Measurements from ENCODE around the gene NECAB2. TPM values are rescaled to one million over a fixed set of nuclear protein-coding genes. Genes with fewer than 3 reads are reported as not detected.

Gene NECAB2
- total and polyA plus RNA-seq, 2 donors (not counting 1 experiment from before 2014, with no cell fraction given) = 0.03 to 0.17 TPM

DNA sequence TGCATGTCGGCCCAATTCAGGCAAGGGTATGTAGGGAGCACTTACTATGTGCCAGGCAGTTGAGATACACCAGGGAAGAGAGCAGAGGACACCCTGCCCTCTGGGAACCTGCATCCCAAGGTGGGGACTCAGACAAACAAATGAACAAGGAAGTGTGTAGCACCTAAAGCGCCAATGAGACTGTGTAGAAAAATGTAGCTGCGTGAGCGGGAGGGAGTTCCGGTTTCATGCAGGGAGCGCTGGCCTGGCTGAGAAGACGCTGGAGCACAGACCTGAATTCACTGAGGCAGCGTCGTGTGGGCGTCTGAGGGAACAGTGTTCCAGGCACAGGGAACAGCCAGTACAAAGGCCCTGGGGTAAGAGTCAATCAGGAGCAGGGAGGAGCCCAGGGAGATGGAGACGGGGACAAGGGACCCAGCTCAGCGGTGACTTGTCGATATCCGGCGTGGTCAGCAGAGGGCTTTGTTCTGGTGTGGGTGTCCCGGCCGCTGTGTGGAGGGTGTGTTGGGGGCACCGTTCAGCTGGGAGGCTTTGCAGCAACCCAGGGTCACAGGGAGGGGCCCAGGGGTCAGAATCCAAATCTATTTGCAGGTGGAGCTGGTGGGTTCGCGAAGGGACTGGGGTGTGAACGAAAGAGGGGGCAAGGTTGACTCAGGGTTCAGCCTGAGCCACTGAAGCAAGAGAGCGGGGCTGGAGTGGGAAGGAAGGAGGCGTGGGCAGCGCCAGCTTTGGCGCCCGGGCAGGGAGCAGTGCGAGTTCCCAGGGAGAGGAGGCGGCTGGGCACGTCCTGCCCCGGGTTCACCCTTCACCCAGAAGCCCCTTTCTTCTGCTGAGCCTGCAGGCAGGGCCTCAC, 32.8 kb upstream of the NECAB2 start:
- Histone ChIP-seq H3K79me2 (ENCODE audit: control insufficient read depth, insufficient read depth, low read length) (no peaks in the 10 kb centered on the region), H3K9me3 (ENCODE audit: control insufficient read depth, insufficient read depth, low read depth, low read length) (no peaks in the 10 kb centered on the region), H3K36me3 (ENCODE audit: control insufficient read depth, insufficient read depth, low read length) (no peaks in the 10 kb centered on the region), H3K4me3 (replicated peaks in 1 of 4; ENCODE audit: control extremely low read depth in 1 of 4, insufficient read depth in 1 of 4, low read depth in 3 of 4, low read length in 4 of 4) (no peak overlapping the region), H4K20me1 (ENCODE audit: control insufficient read depth, extremely low read depth, insufficient read depth, low read length) (no peaks in the 10 kb centered on the region), H3K4me1 (ENCODE audit: control insufficient read depth, extremely low read depth, insufficient read depth, low read length) (no peaks in the 10 kb centered on the region), H3K9ac (ENCODE audit: insufficient read depth, low read length) (no peak overlapping the region), H3K4me2 (ENCODE audit: extremely low read depth, insufficient read depth, low read length) (no peak overlapping the region), H2AFZ (ENCODE audit: low read length) (no peak overlapping the region), H3K27me3 (ENCODE audit: control insufficient read depth, insufficient read depth, low read length) (no peaks in the 10 kb centered on the region), H3K27ac (ENCODE audit: insufficient read depth, low read length) (no peak overlapping the region)
- no peak for DNase-seq (ENCODE audit: low read depth in 2 of 2)
- TF ChIP-seq, protein P1, sequence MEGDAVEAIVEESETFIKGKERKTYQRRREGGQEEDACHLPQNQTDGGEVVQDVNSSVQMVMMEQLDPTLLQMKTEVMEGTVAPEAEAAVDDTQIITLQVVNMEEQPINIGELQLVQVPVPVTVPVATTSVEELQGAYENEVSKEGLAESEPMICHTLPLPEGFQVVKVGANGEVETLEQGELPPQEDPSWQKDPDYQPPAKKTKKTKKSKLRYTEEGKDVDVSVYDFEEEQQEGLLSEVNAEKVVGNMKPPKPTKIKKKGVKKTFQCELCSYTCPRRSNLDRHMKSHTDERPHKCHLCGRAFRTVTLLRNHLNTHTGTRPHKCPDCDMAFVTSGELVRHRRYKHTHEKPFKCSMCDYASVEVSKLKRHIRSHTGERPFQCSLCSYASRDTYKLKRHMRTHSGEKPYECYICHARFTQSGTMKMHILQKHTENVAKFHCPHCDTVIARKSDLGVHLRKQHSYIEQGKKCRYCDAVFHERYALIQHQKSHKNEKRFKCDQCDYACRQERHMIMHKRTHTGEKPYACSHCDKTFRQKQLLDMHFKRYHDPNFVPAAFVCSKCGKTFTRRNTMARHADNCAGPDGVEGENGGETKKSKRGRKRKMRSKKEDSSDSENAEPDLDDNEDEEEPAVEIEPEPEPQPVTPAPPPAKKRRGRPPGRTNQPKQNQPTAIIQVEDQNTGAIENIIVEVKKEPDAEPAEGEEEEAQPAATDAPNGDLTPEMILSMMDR (conservative IDR thresholded peaks at IDR 0.05 in 1 of 2, IDR thresholded peaks at IDR 0.05 in 1 of 2; ENCODE audit: low read depth in 1 of 2, low read length in 2 of 2) = no peak
- no peak for TF ChIP-seq EZH2 (IDR thresholded peaks at IDR 0.05; ENCODE audit: low read length, missing control alignments)

- Histone ChIP-seq H3K79me2 (ENCODE audit: control insufficient read depth, insufficient read depth, low read length) (no peaks in the 10 kb centered on the region), H3K9me3 (ENCODE audit: control insufficient read depth, insufficient read depth, low read depth, low read length) (no peaks in the 10 kb centered on the region), H3K36me3 (ENCODE audit: control insufficient read depth, insufficient read depth, low read length) (no peaks in the 10 kb centered on the region), H3K4me2 (ENCODE audit: extremely low read depth, insufficient read depth, low read length) (no peak overlapping the region), H3K4me1 (ENCODE audit: control insufficient read depth, extremely low read depth, insufficient read depth, low read length) (no peaks in the 10 kb centered on the region), H3K27me3 (ENCODE audit: control insufficient read depth, insufficient read depth, low read length) (no peaks in the 10 kb centered on the region), H4K20me1 (ENCODE audit: control insufficient read depth, extremely low read depth, insufficient read depth, low read length) (no peaks in the 10 kb centered on the region), H2AFZ (ENCODE audit: low read length) (no peak overlapping the region), H3K9ac (ENCODE audit: insufficient read depth, low read length) (no peak overlapping the region), H3K4me3 (replicated peaks in 1 of 4; ENCODE audit: control extremely low read depth in 1 of 4, insufficient read depth in 1 of 4, low read depth in 3 of 4, low read length in 4 of 4) (no peak overlapping the region), H3K27ac (ENCODE audit: insufficient read depth, low read length) (no peak overlapping the region)
- TF ChIP-seq, protein P1 (conservative IDR thresholded peaks at IDR 0.05 in 1 of 2, IDR thresholded peaks at IDR 0.05 in 1 of 2; ENCODE audit: low read depth in 1 of 2, low read length in 2 of 2) = no peak
- no peak for TF ChIP-seq EZH2 (IDR thresholded peaks at IDR 0.05; ENCODE audit: low read length, missing control alignments)
- DNase-seq (ENCODE audit: low read depth in 2 of 2) = no peak
Observed at GRCh38 chr16:83935858-83936255, 32.2 kb upstream of the NECAB2 start.

DNA sequence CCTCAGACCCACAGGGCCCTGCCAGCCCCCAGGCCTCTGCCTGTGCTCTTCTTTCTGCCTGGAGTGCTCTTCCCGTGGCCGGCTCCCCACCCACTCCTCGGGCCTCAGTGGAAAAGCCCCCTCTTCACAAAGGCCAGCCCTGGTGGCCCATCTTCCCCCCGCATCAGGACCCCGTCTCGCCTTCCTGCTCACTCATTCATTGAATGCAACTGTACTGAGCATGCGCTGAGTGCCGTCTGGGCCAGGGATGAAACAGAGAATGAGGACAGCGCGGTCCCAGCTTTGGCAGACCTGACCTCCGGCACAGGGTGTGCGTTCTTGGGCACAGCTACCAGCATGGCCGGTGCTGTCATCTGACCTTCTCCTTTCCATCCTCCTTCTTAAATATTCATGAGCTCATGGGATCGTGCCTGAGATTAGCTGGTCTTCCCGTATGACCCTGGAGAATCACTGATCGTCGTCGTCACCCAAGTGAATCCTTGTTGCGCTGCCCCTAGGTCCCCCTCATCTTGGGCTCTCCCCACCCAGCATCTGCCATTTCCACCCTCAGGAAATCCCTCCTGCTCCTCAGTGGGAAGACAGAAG, 31.4 kb upstream of the NECAB2 start:
- Histone ChIP-seq H3K9ac (ENCODE audit: insufficient read depth, low read length) (no peak overlapping the region), H3K9me3 (ENCODE audit: control insufficient read depth, insufficient read depth, low read depth, low read length) (no peaks in the 10 kb centered on the region), H3K79me2 (ENCODE audit: control insufficient read depth, insufficient read depth, low read length) (no peaks in the 10 kb centered on the region), H3K36me3 (ENCODE audit: control insufficient read depth, insufficient read depth, low read length) (no peaks in the 10 kb centered on the region), H3K27me3 (ENCODE audit: control insufficient read depth, insufficient read depth, low read length) (no peaks in the 10 kb centered on the region), H4K20me1 (ENCODE audit: control insufficient read depth, extremely low read depth, insufficient read depth, low read length) (no peaks in the 10 kb centered on the region), H3K27ac (ENCODE audit: insufficient read depth, low read length) (no peak overlapping the region), H3K4me3 (replicated peaks in 1 of 4; ENCODE audit: control extremely low read depth in 1 of 4, insufficient read depth in 1 of 4, low read depth in 3 of 4, low read length in 4 of 4) (no peak overlapping the region), H3K4me2 (ENCODE audit: extremely low read depth, insufficient read depth, low read length) (no peak overlapping the region), H2AFZ (ENCODE audit: low read length) (no peak overlapping the region), H3K4me1 (ENCODE audit: control insufficient read depth, extremely low read depth, insufficient read depth, low read length) (no peaks in the 10 kb centered on the region)
- no peak for TF ChIP-seq EZH2 (IDR thresholded peaks at IDR 0.05; ENCODE audit: low read length, missing control alignments)
- TF ChIP-seq, protein P1 (conservative IDR thresholded peaks at IDR 0.05 in 1 of 2, IDR thresholded peaks at IDR 0.05 in 1 of 2; ENCODE audit: low read depth in 1 of 2, low read length in 2 of 2) = no peak
- no peak for DNase-seq (ENCODE audit: low read depth in 2 of 2)

Measured in fibroblast of lung (primary cell).